HG02571 (cell line): ENCODE data around the gene GLIPR1L1.

Source experiments
- ATAC-seq: cut with Tn5 transposase; IDR thresholded peaks from one replicate; pipeline ENCODE4 v1.9.1; 2021; ENCODE audit warnings: mild to moderate bottlenecking, moderate library complexity; ENCODE audit not compliant: unreplicated experiment

The GLIPR1L1 gene

DNA sequence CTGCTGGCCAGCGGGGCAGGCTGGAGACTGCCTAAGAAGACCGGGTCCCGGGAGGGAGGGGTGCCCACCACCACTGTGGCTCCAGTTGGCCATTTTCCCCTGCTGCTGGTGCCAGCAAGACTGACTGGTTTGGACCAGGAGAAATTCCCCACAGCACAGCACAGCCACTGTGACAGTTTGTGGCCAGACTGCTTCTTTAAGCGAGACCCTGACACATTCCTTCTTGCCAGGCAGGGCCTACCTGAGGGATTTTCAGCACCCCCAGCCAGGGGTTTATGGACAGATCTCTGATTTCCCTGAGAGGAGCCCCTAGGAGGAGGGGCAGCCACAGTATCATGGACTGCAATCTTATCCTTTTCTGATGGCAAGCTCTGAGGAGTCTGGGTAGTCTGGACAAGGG is 15.5 kb downstream of the GLIPR1L1 start:
- no peak for ATAC-seq

GRCh38 chr12:75350413-75350812 is 15.9 kb downstream of the GLIPR1L1 start:
- no peak for ATAC-seq

- no peak for ATAC-seq
Measured at GRCh38 chr12:75354011-75354410, 19.5 kb downstream of the GLIPR1L1 start.

DNA sequence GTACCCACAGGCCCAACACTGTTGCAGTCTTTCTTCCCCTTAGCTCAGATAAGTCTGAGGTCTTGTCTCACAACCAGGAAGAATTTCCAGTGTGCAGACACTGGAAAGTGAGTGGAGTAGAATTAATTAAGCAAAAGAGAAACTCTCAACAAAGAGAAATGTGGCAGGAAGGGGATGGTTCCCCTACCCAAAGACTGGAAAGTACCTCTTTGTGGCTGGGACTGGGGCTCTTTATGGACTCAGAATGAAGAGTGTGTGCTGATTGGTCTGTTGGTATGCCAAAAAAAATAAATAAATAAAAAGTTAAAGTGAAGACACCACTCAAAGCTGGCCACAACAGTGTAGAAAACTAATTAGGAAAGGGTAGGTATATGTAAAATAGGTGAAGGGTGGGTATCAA is 26.4 kb downstream of the GLIPR1L1 start:
- no peak for ATAC-seq

- ATAC-seq = no peak
Measured at GRCh38 chr12:75361408-75361807, 26.9 kb downstream of the GLIPR1L1 start.

DNA sequence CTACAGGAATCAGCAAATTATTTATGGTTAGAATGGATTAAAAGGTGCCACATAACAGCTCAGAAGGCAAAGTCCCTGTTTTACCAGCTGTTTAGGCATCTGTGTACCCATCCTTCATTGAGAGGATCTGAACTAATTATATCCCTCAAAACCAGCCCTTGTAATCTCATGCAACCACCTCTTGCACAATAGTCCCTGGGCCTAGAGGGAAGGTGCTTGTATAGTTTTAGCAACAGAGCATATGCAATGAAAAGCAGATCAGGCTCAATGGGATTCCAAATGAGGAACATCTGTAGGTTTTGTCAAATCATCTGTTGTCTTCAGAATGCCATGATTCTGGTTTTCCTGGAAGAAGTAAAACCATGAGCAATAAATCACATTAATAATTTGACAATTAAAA is 30.4 kb downstream of the GLIPR1L1 start:
- no peak for ATAC-seq

DNA sequence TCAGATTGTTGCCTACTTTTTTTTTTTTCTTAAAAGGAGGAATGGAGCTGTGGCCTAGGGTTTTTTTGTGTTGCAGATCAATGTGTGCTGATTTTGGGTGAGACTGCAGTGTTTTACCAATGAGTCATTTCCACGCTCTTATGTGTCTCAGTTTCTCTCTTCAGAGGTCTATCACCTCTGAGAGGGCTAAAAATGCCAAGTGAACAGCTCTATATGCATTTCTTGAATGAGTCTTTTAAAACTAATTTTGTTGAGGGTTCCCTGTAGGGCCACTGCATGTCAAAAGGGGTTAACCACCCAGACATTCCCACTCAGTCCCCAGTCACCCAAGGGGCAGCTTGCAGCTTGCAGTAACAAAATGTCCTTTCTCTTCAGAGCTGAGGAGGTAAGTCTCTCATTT is 32.2 kb downstream of the GLIPR1L1 start:
- ATAC-seq = peak; percentile 81

DNA sequence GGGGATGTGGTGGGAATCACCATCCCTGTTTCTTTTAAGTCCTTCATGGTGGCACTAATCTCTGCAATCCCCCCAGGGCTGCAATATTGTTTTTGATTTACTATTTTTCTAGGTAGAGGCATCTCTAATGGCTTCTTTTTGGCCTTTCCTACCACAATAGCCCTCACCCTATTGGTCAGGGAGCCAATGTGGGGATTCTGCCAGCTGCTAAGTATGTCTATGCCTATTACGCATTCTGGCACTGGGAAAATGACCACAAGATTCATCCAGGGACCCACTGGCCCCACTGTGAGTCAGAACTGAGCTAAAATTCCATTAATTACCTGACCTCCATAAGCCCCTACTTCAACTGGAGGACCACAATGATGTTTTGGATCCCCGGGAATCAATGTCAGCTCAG is 40.5 kb downstream of the GLIPR1L1 start:
- no peak for ATAC-seq

DNA sequence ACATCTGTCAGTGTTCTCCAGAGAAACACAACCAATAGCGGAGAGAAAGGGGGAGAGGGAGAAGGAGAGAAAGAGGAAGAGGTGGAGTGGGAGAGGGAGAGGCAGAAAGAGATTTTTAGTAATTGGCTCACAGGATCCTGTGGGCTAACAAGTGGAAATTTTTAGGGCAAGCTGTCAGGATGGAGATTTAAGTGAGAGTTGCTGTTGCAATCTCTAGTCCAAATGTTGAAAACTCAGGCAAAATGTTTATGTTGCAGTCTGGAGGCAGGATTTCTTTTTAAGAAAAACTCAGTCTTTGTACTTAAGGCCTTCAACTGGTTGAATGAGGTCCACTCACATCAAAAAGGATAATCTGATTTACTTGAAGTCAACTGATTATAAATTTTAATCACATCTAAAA is 43.9 kb downstream of the GLIPR1L1 start:
- ATAC-seq = no peak

DNA sequence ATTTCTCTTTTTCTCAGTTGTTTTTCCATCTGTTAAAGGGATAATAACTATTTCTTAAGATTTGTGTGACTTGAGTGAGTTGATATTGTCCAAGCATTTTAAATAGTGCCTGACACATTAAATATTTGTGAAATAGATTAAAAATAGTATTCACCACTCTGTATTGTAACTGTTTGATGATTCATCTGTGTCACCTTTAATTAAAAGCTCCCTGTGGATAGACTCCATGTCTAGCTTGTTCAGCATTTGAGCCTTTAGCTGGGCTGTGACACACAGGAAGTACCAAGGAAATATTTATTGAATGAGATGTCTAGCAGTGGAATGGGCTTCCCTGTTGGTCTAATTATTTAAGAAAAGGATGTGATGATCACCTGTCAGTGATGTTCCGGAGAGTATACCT is 54.6 kb downstream of the GLIPR1L1 start:
- ATAC-seq = no peak

DNA sequence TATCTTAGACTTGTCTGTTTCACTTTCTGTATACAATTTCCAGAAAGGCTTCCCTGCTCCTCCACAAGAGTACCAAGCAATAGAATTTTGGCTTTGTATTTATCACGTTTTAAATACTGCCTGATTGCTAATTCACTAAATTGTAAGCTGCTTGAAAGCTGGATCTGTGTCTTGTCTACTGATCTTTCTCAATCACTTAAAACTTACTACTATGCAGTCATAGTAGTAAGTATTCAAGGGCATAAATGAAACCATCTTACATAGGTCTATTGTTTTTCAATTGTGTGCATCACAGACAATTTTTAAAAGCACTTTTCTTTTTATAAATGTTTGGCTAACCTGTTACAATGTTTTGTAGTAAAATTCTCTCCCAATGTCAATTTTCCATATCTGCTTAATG is 55.2 kb downstream of the GLIPR1L1 start:
- ATAC-seq = no peak

DNA sequence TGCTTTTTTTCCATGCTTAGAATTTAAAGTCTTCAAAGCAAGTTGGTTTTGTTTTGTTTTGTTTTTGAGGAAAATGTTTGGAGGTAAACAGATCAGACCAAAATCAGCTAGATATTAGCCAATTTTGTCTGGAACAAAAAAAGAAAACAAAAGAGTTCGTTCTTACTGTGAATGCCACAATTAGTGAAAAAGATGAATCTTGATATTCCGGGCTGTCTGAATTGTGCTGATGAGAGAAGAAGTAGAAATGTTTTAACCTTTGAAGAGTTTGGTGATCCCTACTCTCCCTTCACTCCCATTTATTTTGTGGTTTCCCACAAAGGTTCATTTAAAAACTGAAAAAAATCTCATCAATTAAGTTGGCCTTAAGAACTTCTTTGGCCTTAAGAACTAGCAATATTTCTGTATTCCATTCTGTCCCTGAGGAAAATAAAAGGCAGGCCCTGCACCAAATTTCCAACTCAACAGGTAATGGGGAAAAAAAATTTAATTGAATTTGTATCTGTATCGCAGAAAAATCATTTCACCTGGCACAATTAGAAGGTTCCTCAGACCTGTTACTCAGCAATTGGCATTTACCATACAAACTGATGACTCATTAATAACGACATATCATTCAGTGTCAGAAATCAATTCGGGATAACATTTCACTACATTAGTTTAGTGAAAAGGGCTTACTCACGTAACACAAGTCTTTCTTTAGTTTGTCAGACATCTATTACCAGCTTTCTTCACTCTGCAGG is 55.9 kb downstream of the GLIPR1L1 start:
- ATAC-seq = no peak

DNA sequence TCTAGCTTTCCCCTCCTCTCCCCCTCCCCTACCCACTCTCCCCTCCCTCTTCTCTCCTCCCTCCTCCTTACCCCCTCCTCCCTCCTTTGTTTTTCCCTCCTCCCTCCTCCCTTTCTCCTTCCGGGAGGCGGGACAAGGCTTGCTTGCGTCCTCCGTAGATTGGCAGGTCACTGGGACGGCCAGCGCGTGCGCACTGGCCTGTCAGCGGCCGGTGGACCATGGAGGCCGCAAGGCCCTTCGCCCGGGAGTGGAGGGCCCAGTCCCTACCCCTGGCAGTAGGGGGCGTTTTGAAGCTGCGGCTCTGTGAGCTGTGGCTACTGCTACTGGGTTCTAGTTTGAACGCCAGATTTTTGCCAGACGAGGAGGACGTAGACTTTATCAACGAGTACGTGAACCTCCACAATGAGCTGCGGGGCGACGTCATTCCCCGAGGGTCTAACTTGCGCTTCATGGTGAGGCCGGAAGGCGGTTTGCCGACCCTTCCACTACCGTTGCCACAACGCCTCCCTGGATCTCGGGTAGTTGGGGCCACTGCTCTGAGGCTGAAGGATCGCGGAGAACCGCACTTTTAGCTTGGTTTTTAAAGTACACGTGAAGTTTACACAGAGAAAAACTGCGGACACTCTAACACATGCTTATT is 56.5 kb downstream of the GLIPR1L1 start, which contains the start of gene GLIPR1L2:
GLIPR1L2 (plus strand) TSS at position 191 of the 640 bp plus-strand sequence; CDS start at position 219, 28 bp downstream.
- peak; percentile 97 for ATAC-seq

- no peak for ATAC-seq
Measured at GRCh38 chr12:75404231-75404630, 69.8 kb downstream of the GLIPR1L1 start.

GRCh38 chr12:75407683-75408082 is 73.2 kb downstream of the GLIPR1L1 start:
- ATAC-seq = no peak

DNA sequence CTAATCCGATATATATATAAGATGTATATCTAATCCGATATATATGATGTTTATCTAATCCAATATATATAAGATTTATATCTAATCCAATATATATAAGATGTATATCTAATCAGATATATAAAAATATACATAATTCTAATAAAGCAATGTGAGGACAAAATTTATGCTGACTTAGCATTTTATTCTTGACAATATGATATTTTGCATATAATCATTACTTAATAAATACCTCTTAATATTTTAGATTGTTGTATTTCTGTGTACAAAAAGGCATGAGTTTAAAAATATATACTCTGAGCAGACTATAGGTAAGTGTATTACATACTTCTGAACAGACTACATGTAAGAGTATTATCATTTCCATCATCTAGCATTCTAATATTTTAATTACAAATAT is 75.4 kb downstream of the GLIPR1L1 start:
- no peak for ATAC-seq

GRCh38 chr12:75414671-75415070 is 80.2 kb downstream of the GLIPR1L1 start:
- no peak for ATAC-seq

- no peak for ATAC-seq
Measured at GRCh38 chr12:75419841-75420240, 85.4 kb downstream of the GLIPR1L1 start.
